HG03521 (cell line): ENCODE data around the gene FBN3.
"Not testable (repeated sequence)": the region's sequence is repeated elsewhere in the genome, so short reads cannot be mapped to it uniquely, and the experiment has no call there.

ENCODE experiments used
- ATAC-seq: cut with Tn5 transposase; IDR thresholded peaks from one replicate; pipeline ENCODE4 v1.9.1; 2021; ENCODE audit warnings: mild to moderate bottlenecking, moderate library complexity; ENCODE audit not compliant: unreplicated experiment

Gene FBN3

GRCh38 chr19:8149261-8150094, at the start of gene FBN3:
TSS of gene FBN3 (minus strand) at chr19:8149592. CDS start at chr19:8147480, 2,112 bp downstream.
- no peak for ATAC-seq

- ATAC-seq = no peak
Measured at GRCh38 chr19:8196271-8196927, 47.0 kb upstream of the FBN3 start.

GRCh38 chr19:8194528-8195267, 45.3 kb upstream of the FBN3 start:
- ATAC-seq = no peak

GRCh38 chr19:8192221-8192820, 42.9 kb upstream of the FBN3 start:
- no peak for ATAC-seq

- no peak for ATAC-seq
Measured at GRCh38 chr19:8185343-8186068, 36.1 kb upstream of the FBN3 start.

- no peak for ATAC-seq
Measured at GRCh38 chr19:8184274-8184673, 34.9 kb upstream of the FBN3 start.

- no peak for ATAC-seq
Measured at GRCh38 chr19:8180018-8180417, 30.6 kb upstream of the FBN3 start.

- ATAC-seq = no peak
Measured at GRCh38 chr19:8174706-8175105, 25.3 kb upstream of the FBN3 start.

GRCh38 chr19:8168537-8168936, 19.1 kb upstream of the FBN3 start:
- no peak for ATAC-seq

- no peak for ATAC-seq
Measured at GRCh38 chr19:8167985-8168384, 18.6 kb upstream of the FBN3 start.

GRCh38 chr19:8163759-8164158, 14.4 kb upstream of the FBN3 start:
- ATAC-seq = no peak

- ATAC-seq = no peak
Measured at GRCh38 chr19:8161135-8161646, 11.8 kb upstream of the FBN3 start.

GRCh38 chr19:8159322-8159721, 9.9 kb upstream of the FBN3 start:
- ATAC-seq = not testable (repeated sequence)

GRCh38 chr19:8158411-8159074, 9.2 kb upstream of the FBN3 start:
- ATAC-seq = no peak

- no peak for ATAC-seq
Measured at GRCh38 chr19:8155318-8155717, 5.9 kb upstream of the FBN3 start.

GRCh38 chr19:8154014-8154413, 4.6 kb upstream of the FBN3 start:
- ATAC-seq = not testable (repeated sequence)

- no peak for ATAC-seq
Measured at GRCh38 chr19:8151767-8152035, 2.3 kb upstream of the FBN3 start.

- no peak for ATAC-seq
Measured at GRCh38 chr19:8150998-8151766, 1.8 kb upstream of the FBN3 start.

- ATAC-seq = no peak
Measured at GRCh38 chr19:8150178-8150865, 930 bp upstream of the FBN3 start.
